ENCODE results near the gene AHI1.
A peak's percentile ranks its signal among the peaks of the same experiment; 100 is the strongest.
"Not testable (repeated sequence)": the region's sequence is repeated elsewhere in the genome, so short reads cannot be mapped to it uniquely, and the experiment has no call there.

Gene AHI1

DNA sequence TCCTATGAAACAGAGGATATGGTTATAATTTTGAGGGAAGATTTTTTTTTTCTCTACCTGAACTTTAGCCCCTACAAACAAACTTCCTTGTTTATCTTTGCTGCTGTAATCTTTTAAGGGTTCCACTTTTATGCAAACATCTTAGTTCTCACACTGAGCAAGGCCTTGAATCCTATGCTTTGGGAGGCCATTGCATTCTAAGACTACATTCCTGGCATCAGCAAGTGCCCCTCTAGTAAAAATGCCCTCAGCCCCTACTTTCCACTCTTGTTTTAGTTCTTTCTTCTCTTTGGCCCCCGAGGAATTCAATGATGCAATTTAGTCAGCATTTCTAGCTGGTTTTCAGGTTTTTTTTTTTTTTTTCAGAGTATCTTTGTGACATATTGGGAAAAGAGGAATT is 8.1 kb upstream of the AHI1 start:
- no peak for DNase-seq (ENCODE audit: low read depth in 2 of 2)

DNA sequence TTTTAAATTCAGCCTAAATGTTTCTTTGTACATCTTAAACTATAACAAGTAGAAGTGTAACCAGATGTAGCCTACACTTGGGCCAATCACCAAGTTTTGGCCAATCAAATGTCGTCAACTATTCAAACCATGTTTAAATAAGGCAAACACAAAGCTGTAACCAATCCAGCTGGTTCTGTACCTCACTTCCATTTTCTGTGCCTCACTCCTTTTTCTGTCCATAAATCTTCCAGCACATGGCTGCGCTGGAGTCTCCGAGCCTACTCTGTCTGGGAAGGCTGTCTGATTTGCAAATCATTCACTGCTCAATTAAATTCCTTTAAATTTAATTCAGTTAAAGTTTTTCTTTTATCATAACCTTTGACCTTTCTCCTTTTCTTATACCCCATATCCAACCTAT is 7.7 kb upstream of the AHI1 start:
- no peak for DNase-seq (ENCODE audit: low read depth in 2 of 2)

DNA sequence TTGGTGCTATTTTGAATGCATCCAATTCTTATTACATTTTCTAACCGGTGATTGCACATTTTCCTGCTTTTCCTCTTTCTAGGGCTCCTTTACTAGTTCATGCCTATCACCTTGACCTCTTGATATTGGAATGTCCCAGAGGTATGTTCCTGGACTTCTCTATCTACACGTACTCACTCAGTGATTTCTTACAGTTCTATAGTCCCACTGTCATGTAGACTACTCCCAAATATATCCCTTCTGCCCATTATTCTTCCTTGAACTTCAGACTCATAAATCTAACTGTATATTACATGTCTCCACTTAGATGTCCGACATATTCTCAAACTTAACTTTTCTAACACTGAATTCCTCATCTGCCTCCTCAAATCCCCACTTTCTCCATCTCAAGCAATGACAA is 7.2 kb upstream of the AHI1 start:
- DNase-seq (ENCODE audit: low read depth in 2 of 2): no peak

DNA sequence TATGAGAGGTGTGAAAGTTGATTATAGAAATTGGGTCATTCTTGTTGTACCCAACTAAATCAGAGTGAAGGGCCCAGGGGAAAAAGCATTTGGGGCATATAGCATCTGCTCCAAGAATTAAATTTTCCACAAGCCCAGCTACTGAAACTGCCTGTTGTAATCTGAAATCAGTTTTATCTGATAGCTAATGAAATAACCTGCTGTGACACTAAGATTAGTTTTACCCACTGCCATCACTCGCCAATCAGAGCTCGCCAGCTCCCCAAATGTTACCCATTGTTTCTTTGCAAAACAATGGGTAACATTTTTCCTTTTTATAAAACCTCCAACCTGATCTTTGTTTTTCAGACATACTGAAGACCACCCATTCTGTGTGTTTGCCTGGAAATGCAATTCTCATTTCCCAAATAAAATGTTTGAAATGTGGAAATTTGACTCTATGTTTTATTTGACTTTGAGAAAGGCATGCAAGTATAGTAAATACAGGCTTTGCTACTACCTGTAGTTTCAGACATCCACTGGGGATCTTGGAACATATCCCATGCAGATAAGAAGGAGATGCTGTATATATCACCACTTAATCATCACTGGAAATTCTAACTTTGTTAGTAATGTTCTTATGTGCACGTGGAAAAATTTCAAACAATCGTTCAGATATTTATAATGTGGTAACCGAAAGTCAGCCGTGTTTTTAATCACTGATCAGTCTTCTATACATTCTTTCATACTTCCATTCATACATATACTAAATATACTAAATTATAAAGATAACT is 6.3 kb upstream of the AHI1 start:
- no peak for DNase-seq (ENCODE audit: low read depth in 2 of 2)

DNA sequence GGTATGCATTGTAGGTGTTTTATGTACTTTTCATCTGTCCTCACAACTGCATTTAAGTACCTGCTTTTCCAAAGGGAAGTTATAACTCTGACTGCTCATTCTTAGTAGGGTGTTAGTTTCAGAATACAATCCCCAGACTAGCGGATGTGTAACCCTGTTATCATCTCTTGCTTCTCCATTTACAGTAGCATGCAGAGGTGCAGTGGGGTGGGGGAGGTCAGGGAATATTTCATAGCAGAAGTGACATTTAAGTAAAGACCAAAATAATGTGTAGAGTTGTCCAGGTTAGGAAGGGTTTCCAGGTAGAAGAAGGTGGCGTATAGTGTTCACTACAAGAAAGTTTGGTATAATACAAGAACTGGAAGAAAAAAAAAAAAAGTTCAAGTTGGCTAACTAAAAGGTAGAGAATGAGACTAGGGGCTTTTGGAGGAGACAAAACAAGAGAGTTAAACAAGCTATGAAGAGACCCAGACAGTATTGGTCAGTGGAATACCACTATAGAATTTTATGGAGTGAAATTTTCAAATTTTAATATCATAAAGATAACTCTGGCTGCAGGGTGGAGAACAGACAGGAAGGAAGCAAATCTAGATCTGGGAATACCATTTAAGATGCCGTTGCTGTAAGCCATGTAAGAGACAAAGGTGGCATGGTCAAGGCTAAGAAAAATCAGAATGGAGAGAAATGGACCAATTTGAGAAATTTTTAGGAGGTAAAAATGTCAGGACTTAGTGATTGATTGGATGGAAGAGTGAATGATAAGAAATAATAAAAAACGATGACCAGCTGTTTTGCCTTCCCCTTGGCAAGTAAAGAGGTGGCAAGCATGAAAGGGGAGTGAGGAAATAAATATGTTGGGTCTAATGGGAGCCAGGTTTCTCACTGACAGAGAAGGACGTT is 2.2 kb upstream of the AHI1 start:
- no peak for DNase-seq (ENCODE audit: low read depth in 2 of 2)

DNA sequence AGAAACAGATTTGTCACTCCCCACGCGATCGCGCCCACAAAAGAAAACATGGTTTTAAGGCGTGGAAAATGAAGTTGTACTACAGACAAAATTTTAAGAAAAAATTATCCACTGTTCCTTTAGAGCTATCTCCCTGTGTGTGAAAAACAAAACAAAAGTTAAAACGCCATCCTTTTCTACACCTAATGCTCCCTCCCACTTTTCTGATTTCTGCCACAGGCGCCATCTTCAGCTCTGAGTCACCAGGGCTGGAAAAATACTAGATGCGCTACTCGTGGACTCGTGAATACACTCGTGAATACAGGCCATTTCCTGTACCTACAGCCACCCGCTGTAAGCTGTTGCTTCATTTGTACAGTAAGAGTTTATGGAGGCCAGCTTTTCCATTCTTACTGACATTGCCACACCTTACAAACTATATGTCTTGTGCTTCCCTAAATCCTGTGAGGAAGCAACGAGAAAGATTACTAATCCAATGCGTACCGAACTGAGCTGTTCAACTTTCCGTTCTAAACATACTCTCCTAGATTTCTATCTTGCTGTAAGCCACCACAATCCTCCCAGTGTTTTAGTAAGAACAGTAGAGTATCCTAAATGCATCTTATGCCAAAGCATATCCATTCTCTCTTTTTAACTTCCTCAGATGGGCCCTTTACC is 773 bp upstream of the AHI1 start:
- peak; percentile 36 for DNase-seq (ENCODE audit: low read depth in 2 of 2)

DNA sequence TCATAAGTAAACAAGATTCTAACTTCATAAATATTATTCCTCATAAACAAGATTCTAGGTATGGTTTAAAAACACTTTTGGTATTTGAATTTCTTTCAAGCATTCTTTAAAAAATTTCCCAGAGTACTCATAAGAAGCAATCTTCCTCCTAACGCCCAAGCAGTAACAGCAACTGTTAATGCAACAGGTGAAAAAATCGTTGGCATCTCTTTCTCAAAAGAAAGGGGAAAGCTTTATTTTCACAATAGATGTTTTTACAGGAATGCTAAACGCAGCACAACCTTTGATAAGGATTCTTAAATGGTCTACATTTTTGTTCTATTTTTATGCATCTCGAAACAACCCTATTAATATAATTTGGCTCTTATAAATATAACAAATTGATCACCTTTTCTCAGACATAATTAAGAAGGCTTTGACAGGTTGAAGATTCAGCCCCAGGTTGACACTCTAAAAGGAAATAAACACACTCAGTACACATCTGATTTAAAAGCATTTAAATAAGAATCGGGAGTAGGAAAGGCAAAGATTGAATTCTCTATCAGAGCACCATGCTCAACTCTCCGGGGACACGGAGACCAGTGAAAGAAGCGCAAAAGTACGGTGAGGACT is 634 bp downstream of the AHI1 start:
- DNase-seq (ENCODE audit: low read depth in 2 of 2): no peak

DNA sequence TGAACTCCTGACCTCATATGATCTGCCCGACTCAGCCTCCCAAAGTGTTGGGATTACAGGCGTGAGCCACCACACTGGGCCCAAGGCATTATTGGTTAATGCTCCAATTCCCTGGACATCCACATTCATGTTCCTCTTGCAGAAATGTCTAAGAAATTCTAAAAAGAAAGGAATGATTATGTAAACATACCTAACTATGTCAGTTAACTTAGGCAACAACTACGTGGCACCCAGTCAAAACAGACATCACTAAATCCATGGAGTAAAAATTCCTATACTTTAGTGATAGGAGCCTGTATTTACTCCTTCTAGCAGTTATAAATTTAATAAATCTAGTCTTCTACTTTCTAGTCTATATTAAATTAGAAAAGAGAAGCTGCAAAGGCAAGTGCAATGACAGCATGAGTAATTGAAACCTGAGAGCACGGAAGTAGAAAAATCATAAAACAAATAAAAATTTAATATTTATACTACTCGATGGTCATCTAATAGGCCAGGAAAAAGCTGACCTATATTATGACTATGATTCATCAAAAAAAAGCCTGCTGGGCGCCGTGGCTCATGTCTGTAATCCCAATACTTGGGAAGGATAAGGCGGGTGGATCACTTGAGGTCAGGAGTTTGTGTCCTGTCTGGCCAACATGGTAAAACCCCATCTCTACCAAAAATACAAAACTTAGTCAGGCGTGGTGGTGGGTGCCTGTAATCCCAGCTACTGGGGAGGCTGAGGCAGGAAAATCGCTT is 4.2 kb downstream of the AHI1 start:
- no peak for DNase-seq (ENCODE audit: low read depth in 2 of 2)

DNA sequence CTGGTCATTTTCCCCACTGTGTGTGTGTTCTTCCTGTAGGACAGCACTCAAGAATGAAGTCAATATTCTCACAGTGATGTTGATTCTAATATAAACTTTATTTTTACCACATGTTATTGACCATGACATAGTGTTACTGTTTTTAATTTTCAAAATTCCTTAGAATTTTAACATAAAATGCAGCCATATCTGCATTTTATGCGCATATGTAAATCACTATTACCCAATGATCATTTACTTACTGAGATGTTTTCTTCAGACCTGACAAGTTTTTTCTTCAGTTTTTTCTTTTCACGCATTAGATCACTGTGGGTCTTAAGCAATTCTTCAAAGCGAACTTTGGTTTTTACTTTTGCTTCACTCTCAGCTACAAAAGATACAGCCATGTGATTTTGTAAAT is 7.2 kb downstream of the AHI1 start:
- no peak for DNase-seq (ENCODE audit: low read depth in 2 of 2)

DNA sequence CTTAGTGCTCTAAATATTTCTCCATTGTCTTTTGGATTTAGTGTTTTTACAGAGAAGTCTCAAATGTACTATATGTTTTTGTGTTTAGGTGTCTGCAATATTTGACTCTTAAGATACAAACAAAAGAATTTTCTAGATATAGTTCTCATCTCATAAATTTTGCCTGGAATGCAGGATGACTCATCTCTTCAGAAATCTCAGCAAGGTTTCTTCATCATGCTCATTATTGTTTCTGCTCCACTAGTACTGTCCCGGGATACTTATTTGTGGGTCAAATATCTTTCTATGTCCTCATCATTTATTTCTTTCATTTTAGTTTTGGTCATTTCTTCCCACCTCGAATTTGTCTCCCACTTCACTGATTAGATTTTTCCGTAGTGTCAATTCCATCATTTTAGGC is 9.5 kb downstream of the AHI1 start:
- no peak for DNase-seq (ENCODE audit: low read depth in 2 of 2)

DNA sequence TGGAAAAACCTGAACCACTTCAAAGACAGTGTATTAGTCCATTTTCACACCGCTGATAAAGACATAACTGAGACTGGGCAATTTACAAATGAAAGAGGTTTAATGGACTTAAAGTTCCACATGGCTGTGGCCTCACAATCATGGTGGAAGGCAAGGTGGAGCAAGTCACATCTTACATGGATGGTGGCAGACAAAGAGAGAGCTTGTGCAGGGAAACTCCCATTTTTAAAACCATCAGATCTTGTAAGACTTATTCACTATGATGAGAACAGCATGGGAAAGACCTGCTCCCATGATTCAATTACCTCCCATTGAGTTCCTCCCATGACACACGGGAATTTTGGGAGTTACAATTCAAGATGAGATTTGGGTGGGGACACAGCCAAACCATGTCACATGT is 13.6 kb downstream of the AHI1 start:
- not testable (repeated sequence) for DNase-seq (ENCODE audit: low read depth in 2 of 2)

DNA sequence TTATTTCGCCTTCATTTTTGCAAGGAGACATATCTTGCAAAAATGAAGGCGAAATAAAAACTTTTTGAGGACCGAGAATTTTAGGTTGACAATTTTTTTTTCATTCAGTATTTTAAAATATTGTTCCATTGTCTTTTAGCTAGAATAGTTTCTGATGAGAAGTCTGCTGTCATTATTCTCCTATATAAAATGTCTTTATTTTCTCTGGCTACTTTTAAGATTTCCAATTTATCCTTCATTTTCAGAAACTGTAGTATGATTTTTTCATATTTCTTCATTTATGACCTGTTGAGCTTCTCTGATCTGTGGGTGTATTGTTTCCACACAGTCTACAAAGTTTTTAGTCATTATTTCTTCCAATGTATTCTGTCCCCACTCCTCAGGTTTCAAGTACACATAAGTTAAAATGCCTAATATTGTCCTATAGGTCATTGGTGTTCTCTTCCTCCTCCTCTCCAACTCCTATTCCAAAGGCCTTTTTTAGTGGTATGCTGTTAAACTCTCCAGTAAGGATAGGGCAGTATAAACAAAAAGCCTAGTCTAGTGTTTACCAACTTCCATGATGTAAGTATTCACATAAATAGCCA is 15.7 kb downstream of the AHI1 start:
- no peak for DNase-seq (ENCODE audit: low read depth in 2 of 2)

DNA sequence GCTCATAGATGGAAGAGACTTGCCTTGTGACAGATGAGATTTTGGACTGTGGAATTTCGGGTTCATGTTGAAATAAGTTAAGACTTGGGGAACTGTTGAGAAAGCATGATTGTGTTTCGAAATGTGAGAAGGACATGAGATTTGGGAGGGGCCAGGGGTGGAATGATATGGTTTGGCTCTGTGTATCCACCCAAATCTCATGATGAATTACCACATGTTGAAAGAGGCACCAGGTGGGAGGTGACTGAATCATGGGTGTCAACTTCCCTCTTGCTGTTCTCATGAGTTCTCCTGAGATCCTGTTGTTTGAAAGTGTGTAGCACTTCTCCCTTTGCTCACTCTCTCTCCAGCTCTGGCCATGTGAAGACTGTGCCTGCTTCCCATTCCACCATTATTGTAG is 17.9 kb downstream of the AHI1 start:
- no peak for DNase-seq (ENCODE audit: low read depth in 2 of 2)

DNA sequence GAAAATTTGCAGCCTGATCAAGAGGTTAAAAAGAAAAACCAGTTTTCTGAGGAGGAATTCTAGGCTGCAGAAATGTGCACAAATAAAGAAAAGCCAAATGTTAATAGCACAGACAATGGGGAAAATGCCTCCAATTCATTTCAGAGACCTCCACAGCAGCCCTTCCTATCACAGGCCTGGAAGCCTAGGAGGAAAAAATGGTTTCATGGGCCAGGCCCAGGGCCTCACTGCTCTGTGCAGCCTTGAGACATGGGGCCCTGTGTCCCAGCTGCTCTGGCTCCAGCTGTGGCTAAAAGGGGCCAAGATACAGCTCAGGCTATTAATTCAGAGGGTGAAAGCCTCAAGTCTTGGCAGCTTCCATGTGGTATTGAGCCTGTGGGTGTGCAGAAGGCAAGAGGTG is 18.9 kb downstream of the AHI1 start:
- DNase-seq (ENCODE audit: low read depth in 2 of 2): no peak

DNA sequence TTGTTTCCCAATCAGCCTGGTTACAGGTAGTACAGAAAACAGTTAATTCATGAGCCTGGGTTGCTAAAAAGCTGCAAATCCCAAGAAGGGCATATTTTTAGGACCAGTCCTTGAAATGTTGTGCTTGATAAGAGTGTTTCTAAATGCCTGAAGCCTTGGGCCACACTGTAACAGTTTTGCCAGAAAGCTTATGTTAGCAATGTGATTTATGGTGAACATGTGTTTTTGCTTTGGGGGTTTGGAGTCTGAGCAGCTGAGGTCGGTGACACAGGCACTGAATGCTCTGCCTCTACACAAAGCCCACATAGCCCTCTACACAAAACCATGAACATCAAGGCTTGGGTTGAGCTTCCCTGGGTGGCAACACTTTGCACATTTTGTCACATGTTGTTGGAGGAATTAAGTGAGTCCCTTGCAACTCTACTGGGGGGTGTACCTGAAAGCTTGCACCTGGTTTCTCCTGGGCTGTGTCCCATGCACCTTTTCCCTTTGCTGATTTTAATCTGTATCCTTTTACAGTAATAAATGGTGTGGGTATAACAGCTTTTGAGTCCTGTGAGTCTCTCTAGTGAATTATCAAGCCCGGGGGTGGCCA is 22.2 kb downstream of the AHI1 start:
- DNase-seq (ENCODE audit: low read depth in 2 of 2): no peak

DNA sequence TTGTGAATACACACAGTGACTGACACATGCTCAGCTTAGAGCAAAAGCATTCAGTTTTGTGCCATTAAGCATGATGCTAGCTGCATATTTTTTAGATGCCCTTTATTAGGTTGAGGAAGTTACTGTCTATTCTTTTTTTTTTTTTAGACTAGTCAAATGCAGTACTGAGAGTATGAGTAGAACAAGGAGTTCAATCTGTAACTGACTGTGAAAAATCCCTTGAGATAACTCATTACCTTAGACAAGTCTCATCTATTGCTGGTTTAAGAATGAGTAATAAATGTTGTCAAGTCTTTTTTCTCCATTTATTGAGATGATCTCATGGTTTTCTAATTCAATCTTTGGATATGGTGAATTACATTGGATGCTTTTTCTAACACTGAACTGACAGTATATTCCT is 23.2 kb downstream of the AHI1 start:
- no peak for DNase-seq (ENCODE audit: low read depth in 2 of 2)

DNA sequence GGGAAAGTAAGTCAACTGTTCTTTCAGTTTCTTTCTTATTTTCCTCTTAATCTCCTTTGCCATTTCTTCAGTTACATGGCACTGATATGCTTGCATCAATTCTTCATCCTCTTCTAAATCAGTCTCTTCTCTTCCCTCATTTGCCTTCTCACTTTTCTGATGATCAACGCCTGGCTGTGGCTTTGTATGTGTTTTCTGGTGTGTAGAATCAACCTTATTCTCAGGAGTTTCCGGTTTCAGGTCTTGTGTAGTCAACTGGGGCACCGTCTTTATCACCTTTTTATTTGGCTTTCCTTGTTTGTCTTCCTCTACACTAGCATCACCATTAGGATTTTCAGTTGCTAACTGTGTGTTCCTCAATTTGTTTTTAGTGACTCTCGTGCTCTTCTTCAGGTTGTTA is 31.6 kb downstream of the AHI1 start:
- no peak for DNase-seq (ENCODE audit: low read depth in 2 of 2)

DNA sequence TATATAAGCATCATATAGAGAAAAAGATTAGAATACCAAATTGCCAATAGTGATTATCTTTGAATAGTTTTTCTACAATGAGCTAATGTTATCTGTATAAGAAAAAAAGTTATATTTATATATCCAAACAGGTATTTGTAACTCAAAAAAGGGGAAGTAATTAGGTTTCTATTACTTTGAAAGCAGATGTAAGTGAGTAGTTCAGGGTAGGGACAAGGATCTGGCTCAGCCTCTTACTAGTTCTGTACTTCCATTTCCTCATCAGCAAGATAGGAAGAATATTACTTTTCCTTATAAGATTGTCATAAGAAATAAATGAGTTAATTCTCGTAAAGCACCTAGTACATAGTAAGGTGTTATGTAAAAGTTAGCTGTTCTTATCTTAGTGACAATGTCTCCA is 32.2 kb downstream of the AHI1 start:
- DNase-seq (ENCODE audit: low read depth in 2 of 2): no peak

DNA sequence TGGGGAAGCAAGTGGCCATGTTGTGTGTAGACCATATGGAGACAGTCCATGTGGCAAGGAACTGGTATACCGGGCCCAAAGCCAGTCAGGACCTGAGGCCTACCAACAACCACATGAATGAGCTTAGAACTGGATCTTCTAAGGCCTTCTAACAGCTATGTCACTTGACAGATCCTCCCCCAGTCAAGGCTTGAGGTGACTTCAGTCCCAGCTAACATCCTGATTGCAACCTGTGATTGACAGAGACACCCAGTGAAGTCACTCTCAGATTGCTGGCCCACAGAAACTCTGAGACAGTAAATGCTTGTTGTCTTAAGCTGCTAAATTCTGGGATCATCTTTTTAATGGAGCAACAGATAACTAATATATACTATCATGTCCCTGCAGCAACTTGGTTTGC is 32.9 kb downstream of the AHI1 start:
- no peak for DNase-seq (ENCODE audit: low read depth in 2 of 2)

DNA sequence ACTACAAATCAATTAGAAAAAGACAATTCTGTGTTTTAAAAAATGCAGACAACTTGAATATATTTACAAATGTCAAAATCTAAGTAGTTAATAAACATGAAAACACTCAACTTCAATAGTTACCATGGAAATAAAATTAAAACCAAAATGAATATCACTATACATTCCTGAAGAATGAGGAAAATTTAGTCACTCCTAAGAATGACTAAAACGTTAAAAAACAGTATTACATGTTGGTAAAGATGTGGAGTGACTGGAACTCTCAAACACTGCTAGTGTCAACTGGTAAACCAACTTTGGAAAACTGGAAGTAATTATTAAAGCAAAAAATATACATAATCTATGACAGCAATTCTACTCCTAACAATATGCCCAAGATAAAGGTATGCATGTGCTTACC is 36.3 kb downstream of the AHI1 start:
- DNase-seq (ENCODE audit: low read depth in 2 of 2): no peak

DNA sequence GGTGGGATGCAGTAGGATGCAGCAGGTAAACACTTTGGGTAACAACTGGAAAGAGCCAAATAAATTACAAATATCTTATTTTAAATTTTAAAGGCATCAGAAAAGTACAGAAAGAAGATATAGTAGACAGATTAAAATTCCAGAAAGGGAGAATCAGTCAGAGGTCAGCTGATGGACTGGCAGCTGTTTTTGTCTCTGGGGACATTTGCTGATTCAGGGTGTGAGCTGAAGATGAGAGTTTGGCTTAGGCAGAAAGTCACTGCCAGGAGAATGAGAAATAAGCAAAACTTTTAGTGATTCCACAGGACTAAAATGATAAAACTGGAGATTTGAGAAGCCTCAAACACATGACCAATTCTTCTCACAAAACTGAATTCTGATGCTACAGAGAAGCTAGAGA is 39.5 kb downstream of the AHI1 start:
- DNase-seq (ENCODE audit: low read depth in 2 of 2): no peak
